A549 treated with CORT108297 at 1 μM for 4 hours (cell line): ENCODE measurements around the gene KRTCAP3. TPM values are rescaled to one million over a fixed set of nuclear protein-coding genes. Genes with fewer than 3 reads are reported as not detected.

ENCODE experiments used
- total RNA-seq: library from RNA; stranded (reverse); fragments of 200-300 nt; extraction: Qiagen RNA extraction; gene quantifications from 5 replicates; pipeline ENCODE4 v1.2.3, GENCODE V29; 2022

The KRTCAP3 gene, protein sequence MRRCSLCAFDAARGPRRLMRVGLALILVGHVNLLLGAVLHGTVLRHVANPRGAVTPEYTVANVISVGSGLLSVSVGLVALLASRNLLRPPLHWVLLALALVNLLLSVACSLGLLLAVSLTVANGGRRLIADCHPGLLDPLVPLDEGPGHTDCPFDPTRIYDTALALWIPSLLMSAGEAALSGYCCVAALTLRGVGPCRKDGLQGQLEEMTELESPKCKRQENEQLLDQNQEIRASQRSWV
- 0.17 to 0.76 TPM (median 0.62 TPM) in 5 replicates for total RNA-seq

DNA sequence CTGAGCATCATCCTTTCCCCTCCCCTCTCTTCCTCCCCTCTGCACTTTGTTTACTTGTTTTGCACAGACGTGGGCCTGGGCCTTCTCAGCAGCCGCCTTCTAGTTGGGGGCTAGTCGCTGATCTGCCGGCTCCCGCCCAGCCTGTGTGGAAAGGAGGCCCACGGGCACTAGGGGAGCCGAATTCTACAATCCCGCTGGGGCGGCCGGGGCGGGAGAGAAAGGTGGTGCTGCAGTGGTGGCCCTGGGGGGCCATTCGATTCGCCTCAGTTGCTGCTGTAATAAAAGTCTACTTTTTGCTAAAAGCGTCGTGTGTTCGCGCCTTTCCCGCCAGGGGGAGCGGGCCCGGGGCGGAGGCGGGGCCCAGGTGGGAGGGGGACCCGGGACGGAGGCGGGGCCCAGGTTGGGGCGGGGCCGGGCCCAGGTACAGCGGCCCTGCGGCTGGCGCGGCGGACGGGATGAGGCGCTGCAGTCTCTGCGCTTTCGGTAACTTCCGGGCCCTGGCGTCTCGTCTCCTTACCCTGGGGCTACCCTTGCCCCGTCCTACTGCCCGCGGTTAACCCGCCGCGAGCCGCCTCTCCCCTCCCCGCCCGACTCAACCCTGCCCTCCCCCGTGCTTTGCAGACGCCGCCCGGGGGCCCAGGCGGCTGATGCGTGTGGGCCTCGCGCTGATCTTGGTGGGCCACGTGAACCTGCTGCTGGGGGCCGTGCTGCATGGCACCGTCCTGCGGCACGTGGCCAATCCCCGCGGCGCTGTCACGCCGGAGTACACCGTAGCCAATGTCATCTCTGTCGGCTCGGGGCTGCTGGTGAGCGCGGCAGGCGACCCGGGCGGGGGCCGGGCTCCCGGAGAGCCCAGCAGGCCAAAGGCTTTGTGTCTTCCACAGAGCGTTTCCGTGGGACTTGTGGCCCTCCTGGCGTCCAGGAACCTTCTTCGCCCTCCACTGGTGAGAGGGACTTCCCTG, at the start of gene KRTCAP3:
Gene KRTCAP3, plus strand, starts transcription at position 424 of the 962 bp plus-strand sequence. Its CDS starts 32 bp downstream, at position 456.

DNA sequence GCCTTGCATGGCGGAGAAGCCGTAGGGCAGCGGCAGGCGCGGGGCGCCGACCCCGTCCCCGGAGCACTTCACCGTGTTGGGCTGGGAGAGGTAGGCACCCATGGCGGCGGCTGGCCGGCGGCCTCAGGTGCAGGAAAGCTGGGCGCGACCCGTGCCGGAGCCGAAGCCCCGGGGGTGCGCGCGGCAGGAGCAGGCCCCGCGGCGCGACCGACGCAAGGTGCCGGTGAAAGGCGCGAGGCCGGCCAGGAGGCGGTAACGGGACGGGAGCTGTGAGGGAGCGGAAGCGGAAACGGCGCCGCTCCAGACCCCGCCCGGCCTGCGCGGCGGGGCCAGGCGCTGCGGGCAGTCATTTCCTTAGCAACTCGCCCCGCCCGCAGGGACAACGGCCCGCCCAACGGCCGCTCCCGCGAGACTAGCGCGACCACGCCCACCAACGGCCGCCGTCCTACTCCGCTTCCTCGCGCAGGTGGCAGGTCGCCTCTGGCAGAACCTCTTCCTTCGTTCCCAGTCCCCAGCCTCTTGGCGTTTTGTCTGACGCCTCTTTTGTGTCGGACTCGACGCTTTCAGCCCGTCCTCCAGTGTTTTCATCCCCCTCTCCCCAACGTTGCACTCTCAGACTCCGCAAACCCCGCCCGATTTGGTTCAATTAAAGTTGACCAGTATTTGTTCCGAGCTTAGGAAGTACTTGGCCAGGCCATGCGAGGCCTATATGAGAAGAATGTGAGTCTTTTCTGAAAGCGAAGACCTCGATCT, 32.7 kb upstream of the KRTCAP3 start, which contains the start of gene PPM1G:
Gene PPM1G, minus strand, starts transcription at position 271 of the 753 bp plus-strand sequence. Its CDS starts 169 bp downstream, at position 102.

DNA sequence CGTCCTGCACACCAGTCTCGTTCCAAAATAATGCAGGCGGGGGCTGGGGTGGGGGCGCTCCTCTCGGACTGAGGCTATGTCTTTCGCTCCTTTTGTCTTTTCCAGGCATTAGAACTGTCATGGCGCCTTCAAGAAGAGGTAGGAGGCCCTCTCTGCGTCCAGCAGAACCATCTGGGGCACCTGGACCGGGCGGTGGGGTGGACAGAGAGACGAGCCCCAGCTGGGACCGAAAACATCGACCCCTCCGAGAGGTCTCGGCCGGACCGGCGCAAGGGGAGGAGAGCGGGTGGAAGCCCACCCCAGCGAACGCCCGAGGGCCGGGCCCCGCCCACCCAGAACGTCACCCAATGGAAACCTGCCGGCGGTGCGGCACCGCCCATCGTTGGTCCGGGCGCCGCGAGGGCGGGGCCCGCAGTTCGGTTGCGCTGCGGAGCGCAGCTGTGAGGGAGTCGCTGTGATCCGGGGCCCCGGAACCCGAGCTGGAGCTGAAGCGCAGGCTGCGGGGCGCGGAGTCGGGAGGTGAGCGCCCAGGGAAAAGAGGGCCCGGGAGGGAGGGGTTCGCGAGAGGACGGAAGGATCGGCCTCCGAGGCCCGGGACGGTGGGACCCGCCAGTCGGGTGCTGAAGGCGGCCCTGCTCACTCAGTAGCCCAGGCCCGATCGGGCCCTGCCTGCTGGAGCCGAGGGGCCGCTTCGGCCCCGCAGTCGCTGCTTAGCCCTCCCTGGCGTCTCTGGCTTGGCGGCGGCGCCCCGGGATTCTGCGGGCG, 13.8 kb upstream of the KRTCAP3 start, which contains the start of gene NRBP1:
Gene NRBP1, plus strand, starts transcription at position 419 of the 765 bp plus-strand sequence. CDS start 4,643 bp downstream, outside the sequence.

DNA sequence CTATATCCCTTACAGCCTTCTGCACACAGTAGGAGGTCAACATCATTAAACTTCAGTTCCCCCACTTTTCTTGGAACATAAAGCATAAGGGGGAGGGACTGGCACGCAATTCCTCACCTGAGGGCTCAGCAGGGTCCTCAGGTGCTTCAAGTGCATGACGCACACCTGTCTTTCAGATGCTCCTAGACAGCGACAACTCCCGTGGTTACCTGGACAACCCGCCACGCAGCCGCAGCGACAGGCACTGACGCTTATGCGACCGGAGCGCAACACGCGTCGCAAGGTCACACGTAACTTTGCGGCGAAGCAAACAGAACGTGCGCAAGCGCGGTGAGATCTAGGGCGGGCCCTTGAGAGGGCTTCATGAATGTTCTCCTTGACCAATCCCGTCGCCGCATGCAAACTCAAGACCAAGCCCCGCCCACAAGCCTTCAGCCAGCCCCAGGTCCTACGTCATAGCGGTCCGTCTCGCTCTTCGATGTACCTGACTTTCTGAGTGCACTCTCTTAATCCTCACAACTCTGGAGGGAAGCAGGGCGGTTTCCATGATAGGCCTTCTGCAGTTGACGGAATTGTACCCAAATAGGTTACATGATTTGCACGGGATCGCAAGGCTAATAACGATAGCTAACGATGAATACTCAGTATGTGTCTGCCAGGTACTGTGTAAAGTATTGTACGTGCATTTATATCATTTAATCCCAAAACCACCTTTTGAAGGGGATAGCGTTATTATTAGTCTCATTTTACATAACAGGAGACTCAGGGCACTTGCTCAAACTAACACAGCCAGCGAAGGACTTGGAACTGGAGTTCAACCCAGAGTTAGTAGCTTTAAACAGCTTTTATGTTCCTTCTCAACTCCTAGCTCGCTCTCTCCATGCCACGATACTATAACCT, 47.6 kb downstream of the KRTCAP3 start, which contains the start of gene IFT172:
Gene IFT172, minus strand, starts transcription at position 246 of the 900 bp plus-strand sequence. Its CDS starts 90 bp downstream, at position 156.

Other genes starting within 250 kb of the KRTCAP3 start
- 208 to 219 TPM (median 213 TPM) in 5 replicates for gene ATRAID, start 230.3 kb upstream of the KRTCAP3 start, total RNA-seq
- gene SLC5A6, start 230.1 kb upstream of the KRTCAP3 start, total RNA-seq: 68.6 to 73.0 TPM (median 71.5 TPM) in 5 replicates
- 58.1 to 68.9 TPM (median 65.2 TPM) in 5 replicates for gene CAD, start 225.0 kb upstream of the KRTCAP3 start, total RNA-seq
- 2.4 to 4.1 TPM (median 3.9 TPM) in 5 replicates for gene SLC30A3, start 179.3 kb upstream of the KRTCAP3 start, total RNA-seq
- gene DNAJC5G, start 166.9 kb upstream of the KRTCAP3 start, total RNA-seq: not detected in 5 replicates
- gene TRIM54, start 160.0 kb upstream of the KRTCAP3 start, total RNA-seq: 0.45 to 0.71 TPM (median 0.61 TPM) in 5 replicates
- 0.48 to 2.5 TPM (median 1.6 TPM) in 5 replicates for gene UCN, start 133.9 kb upstream of the KRTCAP3 start, total RNA-seq
- 78.0 to 104 TPM (median 89.6 TPM) in 5 replicates for gene MPV17, start 119.3 kb upstream of the KRTCAP3 start, total RNA-seq
- gene GTF3C2, start 85.6 kb upstream of the KRTCAP3 start, total RNA-seq: 58.8 to 66.8 TPM (median 60.2 TPM) in 5 replicates
- gene EIF2B4, start 72.0 kb upstream of the KRTCAP3 start, total RNA-seq: 58.7 to 63.2 TPM (median 61.4 TPM) in 5 replicates
- gene SNX17, start 71.8 kb upstream of the KRTCAP3 start, total RNA-seq: 132 to 155 TPM (median 147 TPM) in 5 replicates
- 11.0 to 15.5 TPM (median 14.5 TPM) in 5 replicates for gene ZNF513, start 61.6 kb upstream of the KRTCAP3 start, total RNA-seq
- gene PPM1G, start 32.8 kb upstream of the KRTCAP3 start, total RNA-seq: 161 to 174 TPM (median 170 TPM) in 5 replicates
- gene NRBP1, start 13.8 kb upstream of the KRTCAP3 start, total RNA-seq: 127 to 140 TPM (median 138 TPM) in 5 replicates
- 7.8 to 9.5 TPM (median 9.3 TPM) in 5 replicates for gene IFT172, start 47.4 kb downstream of the KRTCAP3 start, total RNA-seq
- 3.3 to 5.3 TPM (median 3.9 TPM) in 5 replicates for gene FNDC4, start 52.8 kb downstream of the KRTCAP3 start, total RNA-seq
- gene GCKR, start 54.5 kb downstream of the KRTCAP3 start, total RNA-seq: 0.13 to 0.58 TPM (median 0.30 TPM) in 5 replicates
- 16.3 to 21.7 TPM (median 18.8 TPM) in 5 replicates for gene ZNF512, start 140.7 kb downstream of the KRTCAP3 start, total RNA-seq
- gene CCDC121, start 186.6 kb downstream of the KRTCAP3 start, total RNA-seq: 3.6 to 4.3 TPM (median 4.0 TPM) in 5 replicates
- 52.9 to 63.0 TPM (median 58.9 TPM) in 5 replicates for gene GPN1, start 186.7 kb downstream of the KRTCAP3 start, total RNA-seq
- gene SUPT7L, start 221.2 kb downstream of the KRTCAP3 start, total RNA-seq: 32.2 to 35.2 TPM (median 33.2 TPM) in 5 replicates
- 28.3 to 41.8 TPM (median 30.9 TPM) in 5 replicates for gene SLC4A1AP, start 221.5 kb downstream of the KRTCAP3 start, total RNA-seq